HepG2 (cell line): ENCODE results near the gene DYNC1LI2.

ENCODE experiments used
- CAMTA2 ChIP-seq: sonication (generic); formaldehyde crosslinking; IDR thresholded peaks from 2 replicates; pipeline ENCODE4 v1.4.0; 2020; ENCODE audit warnings: mild to moderate bottlenecking, missing genetic modification reagents, borderline replicate concordance
- FOSL1 ChIP-seq: sonication (generic); formaldehyde crosslinking; IDR thresholded peaks from 2 replicates; pipeline ENCODE4 v1.9.0; 2021; ENCODE audit warnings: missing genetic modification reagents, borderline replicate concordance
- HMG20A ChIP-seq: IDR thresholded peaks from 2 replicates; pipeline ENCODE4 v1.6.1; 2016; ENCODE audit warnings: borderline replicate concordance
- HOXA3 ChIP-seq: sonication (generic); formaldehyde crosslinking; IDR thresholded peaks from 2 replicates; pipeline ENCODE4 v1.5.0; 2020; ENCODE audit warnings: missing genetic modification reagents
- MZF1 ChIP-seq: sonication (generic); formaldehyde crosslinking; IDR thresholded peaks from 2 replicates; pipeline ENCODE4 v1.8.1; 2023; ENCODE audit warnings: mild to moderate bottlenecking, missing genetic modification reagents, borderline replicate concordance
- NFE2L1 ChIP-seq: sonication (generic); formaldehyde crosslinking; IDR thresholded peaks from 2 replicates; pipeline ENCODE4 v1.4.0; 2020; ENCODE audit warnings: missing genetic modification reagents, mild to moderate bottlenecking, borderline replicate concordance
- POLR2A ChIP-seq, 2 experiments: IDR thresholded peaks; 2 replicates each; pipeline ENCODE4 v1.6.1; 2011; ENCODE audit warnings: low read depth in 2 of 2, low read length in 2 of 2, mild to moderate bottlenecking in 1 of 2, moderate library complexity in 1 of 2; ENCODE audit not compliant: insufficient read depth in 1 of 2
- POLR2AphosphoS5 ChIP-seq: IDR thresholded peaks from 2 replicates; pipeline ENCODE4 v1.6.1; 2012; ENCODE audit warnings: low read depth, low read length
- TAF1 ChIP-seq: sonication (generic); formaldehyde crosslinking; IDR thresholded peaks from 2 replicates; pipeline ENCODE4 v1.4.0; 2020; ENCODE audit warnings: missing genetic modification reagents
- ZNF75D ChIP-seq: sonication (generic); formaldehyde crosslinking; IDR thresholded peaks from 2 replicates; pipeline ENCODE4 v1.8.1; 2023; ENCODE audit warnings: missing genetic modification reagents, mild to moderate bottlenecking, borderline replicate concordance
- ZNF781 ChIP-seq: sonication (generic); formaldehyde crosslinking; IDR thresholded peaks from 2 replicates; pipeline ENCODE4 v1.5.1; 2020; ENCODE audit warnings: borderline replicate concordance, mild to moderate bottlenecking, missing genetic modification reagents; ENCODE audit errors: not compliant biosample characterization
- TF ChIP-seq, protein P1 (sequence below): IDR thresholded peaks from 2 replicates; pipeline ENCODE4 v1.6.1; 2016; ENCODE audit warnings: low read depth, control low read depth
- TF ChIP-seq, protein P2 (sequence below): sonication (generic); formaldehyde crosslinking; IDR thresholded peaks from 2 replicates; pipeline ENCODE4 v1.5.0; 2020; ENCODE audit warnings: mild to moderate bottlenecking, missing genetic modification reagents, moderate library complexity
- TF ChIP-seq, protein P3 (sequence below), 2 experiments: IDR thresholded peaks; 2 replicates each; pipeline ENCODE4 v1.6.1; 2011 to 2012; ENCODE audit warnings: low read length in 2 of 2, borderline replicate concordance in 1 of 2, low read depth in 1 of 2, mild to moderate bottlenecking in 1 of 2, moderate library complexity in 1 of 2

DNA sequence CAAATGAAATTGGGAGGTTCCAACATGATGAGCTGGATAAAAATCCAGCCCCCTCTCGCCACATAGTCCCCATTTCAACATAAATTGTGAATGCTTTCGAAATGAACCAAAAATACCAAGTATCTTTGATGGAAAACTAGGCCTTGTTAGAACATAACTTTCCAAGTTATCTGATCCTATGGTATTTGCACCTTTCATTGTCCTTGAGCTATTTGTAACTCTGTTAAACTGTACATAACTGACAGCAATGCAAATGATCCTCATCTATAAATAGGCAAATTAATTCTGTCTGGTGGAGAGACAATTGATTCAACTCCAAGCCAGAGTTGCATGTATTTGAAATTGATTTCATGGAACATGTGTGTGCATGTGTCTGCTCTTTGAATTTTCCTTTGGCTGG lies 73.1 kb downstream of the DYNC1LI2 start:
- no peak for TF ChIP-seq POLR2A (IDR thresholded peaks at IDR 0.05; ENCODE audit: insufficient read depth in 1 of 2, low read depth in 2 of 2, low read length in 2 of 2)
- no peak for TF ChIP-seq ZNF781 (CRISPR knock-in tag)
- TF ChIP-seq, protein P1, sequence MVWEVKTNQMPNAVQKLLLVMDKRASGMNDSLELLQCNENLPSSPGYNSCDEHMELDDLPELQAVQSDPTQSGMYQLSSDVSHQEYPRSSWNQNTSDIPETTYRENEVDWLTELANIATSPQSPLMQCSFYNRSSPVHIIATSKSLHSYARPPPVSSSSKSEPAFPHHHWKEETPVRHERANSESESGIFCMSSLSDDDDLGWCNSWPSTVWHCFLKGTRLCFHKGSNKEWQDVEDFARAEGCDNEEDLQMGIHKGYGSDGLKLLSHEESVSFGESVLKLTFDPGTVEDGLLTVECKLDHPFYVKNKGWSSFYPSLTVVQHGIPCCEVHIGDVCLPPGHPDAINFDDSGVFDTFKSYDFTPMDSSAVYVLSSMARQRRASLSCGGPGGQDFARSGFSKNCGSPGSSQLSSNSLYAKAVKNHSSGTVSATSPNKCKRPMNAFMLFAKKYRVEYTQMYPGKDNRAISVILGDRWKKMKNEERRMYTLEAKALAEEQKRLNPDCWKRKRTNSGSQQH (CRISPR knock-in tag), result no peak
- no peak for TF ChIP-seq TAF1 (CRISPR knock-in tag)
- no peak for TF ChIP-seq ZNF75D (CRISPR knock-in tag)
- TF ChIP-seq, protein P2, sequence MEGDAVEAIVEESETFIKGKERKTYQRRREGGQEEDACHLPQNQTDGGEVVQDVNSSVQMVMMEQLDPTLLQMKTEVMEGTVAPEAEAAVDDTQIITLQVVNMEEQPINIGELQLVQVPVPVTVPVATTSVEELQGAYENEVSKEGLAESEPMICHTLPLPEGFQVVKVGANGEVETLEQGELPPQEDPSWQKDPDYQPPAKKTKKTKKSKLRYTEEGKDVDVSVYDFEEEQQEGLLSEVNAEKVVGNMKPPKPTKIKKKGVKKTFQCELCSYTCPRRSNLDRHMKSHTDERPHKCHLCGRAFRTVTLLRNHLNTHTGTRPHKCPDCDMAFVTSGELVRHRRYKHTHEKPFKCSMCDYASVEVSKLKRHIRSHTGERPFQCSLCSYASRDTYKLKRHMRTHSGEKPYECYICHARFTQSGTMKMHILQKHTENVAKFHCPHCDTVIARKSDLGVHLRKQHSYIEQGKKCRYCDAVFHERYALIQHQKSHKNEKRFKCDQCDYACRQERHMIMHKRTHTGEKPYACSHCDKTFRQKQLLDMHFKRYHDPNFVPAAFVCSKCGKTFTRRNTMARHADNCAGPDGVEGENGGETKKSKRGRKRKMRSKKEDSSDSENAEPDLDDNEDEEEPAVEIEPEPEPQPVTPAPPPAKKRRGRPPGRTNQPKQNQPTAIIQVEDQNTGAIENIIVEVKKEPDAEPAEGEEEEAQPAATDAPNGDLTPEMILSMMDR (CRISPR knock-in tag), result no peak
- no peak for TF ChIP-seq FOSL1 (CRISPR knock-in tag)
- no peak for TF ChIP-seq CAMTA2 (CRISPR knock-in tag)
- TF ChIP-seq POLR2AphosphoS5, result no peak
- TF ChIP-seq, protein P3, sequence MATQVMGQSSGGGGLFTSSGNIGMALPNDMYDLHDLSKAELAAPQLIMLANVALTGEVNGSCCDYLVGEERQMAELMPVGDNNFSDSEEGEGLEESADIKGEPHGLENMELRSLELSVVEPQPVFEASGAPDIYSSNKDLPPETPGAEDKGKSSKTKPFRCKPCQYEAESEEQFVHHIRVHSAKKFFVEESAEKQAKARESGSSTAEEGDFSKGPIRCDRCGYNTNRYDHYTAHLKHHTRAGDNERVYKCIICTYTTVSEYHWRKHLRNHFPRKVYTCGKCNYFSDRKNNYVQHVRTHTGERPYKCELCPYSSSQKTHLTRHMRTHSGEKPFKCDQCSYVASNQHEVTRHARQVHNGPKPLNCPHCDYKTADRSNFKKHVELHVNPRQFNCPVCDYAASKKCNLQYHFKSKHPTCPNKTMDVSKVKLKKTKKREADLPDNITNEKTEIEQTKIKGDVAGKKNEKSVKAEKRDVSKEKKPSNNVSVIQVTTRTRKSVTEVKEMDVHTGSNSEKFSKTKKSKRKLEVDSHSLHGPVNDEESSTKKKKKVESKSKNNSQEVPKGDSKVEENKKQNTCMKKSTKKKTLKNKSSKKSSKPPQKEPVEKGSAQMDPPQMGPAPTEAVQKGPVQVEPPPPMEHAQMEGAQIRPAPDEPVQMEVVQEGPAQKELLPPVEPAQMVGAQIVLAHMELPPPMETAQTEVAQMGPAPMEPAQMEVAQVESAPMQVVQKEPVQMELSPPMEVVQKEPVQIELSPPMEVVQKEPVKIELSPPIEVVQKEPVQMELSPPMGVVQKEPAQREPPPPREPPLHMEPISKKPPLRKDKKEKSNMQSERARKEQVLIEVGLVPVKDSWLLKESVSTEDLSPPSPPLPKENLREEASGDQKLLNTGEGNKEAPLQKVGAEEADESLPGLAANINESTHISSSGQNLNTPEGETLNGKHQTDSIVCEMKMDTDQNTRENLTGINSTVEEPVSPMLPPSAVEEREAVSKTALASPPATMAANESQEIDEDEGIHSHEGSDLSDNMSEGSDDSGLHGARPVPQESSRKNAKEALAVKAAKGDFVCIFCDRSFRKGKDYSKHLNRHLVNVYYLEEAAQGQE (IDR thresholded peaks at IDR 0.05; ENCODE audit: borderline replicate concordance in 1 of 2, low read depth in 1 of 2, low read length in 2 of 2), result no peak
- no peak for TF ChIP-seq HMG20A (CRISPR knock-in tag)
- no peak for TF ChIP-seq HOXA3 (CRISPR knock-in tag)
- no peak for TF ChIP-seq NFE2L1 (CRISPR knock-in tag)
- TF ChIP-seq MZF1 (CRISPR knock-in tag), result no peak
